Mammary epithelial cell (primary cell): ENCODE results near the gene ATP6V1G3.

ENCODE experiments used
- EZH2 ChIP-seq: IDR thresholded peaks from 2 replicates; pipeline ENCODE4 v1.6.1; 2012; ENCODE audit warnings: low read length, inconsistent platforms, borderline replicate concordance
- TF ChIP-seq, protein P1 (sequence below), 2 donors: IDR thresholded peaks in 1 of 2; conservative IDR thresholded peaks in 1 of 2; 2 replicates each; pipeline ENCODE4 v1.5.1; 2011 to 2012; ENCODE audit warnings: inconsistent platforms in 2 of 2, low read length in 2 of 2, mild to moderate bottlenecking in 2 of 2, control low read depth in 1 of 2, low read depth in 1 of 2; ENCODE audit not compliant: insufficient read depth in 1 of 2; ENCODE audit errors: extremely low read depth in 1 of 2

DNA sequence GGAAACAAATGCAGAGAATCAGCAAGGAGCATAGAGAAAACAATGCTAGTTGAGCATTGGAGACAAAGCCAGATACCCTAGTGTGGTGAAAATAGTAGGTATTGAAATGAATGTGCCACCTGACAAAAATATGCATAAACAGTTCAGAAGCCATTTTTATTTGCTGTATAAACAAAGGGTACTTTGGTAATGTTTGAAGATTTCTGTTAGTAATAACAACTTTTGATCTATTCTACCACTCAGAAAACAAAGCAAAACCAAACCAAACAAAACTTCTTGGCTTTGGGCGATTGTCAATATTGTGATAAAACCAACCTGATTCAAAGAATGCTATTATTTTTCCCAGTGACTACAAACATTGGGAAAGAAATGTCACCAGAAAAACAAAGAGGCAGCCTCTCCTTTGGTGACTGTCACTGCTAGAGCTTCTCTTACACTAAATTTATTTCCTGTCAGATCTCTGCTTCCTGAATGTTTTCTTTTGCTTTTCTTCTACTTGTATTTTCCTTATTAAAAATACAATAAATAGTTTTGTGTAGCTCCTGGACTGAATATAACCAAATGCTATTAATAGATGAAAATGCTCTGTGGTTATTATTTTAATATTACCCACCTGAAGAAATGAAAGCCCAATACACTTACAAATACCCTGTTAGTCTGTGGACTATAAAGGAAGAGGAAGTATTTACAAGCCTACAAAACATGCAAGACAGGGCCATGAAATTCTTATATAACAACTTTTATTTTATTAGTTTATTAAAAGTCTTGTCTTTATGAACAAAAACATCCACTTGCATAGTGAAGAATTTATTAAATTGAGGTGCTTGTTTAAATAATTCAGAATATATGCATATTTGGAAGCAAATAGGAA lies 5.7 kb downstream of the ATP6V1G3 start:
- TF ChIP-seq, protein P1, sequence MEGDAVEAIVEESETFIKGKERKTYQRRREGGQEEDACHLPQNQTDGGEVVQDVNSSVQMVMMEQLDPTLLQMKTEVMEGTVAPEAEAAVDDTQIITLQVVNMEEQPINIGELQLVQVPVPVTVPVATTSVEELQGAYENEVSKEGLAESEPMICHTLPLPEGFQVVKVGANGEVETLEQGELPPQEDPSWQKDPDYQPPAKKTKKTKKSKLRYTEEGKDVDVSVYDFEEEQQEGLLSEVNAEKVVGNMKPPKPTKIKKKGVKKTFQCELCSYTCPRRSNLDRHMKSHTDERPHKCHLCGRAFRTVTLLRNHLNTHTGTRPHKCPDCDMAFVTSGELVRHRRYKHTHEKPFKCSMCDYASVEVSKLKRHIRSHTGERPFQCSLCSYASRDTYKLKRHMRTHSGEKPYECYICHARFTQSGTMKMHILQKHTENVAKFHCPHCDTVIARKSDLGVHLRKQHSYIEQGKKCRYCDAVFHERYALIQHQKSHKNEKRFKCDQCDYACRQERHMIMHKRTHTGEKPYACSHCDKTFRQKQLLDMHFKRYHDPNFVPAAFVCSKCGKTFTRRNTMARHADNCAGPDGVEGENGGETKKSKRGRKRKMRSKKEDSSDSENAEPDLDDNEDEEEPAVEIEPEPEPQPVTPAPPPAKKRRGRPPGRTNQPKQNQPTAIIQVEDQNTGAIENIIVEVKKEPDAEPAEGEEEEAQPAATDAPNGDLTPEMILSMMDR (conservative IDR thresholded peaks at IDR 0.05 in 1 of 2, IDR thresholded peaks at IDR 0.05 in 1 of 2; ENCODE audit: extremely low read depth in 1 of 2, insufficient read depth in 1 of 2, low read depth in 1 of 2, low read length in 2 of 2) = no peak
- TF ChIP-seq EZH2 = no peak
